CD4-positive, alpha-beta T cell treated with Interleukin-15 for 1 hour (primary cell): Measurements from ENCODE around the gene GRK2.
"Not testable (repeated sequence)": the region's sequence is repeated elsewhere in the genome, so short reads cannot be mapped to it uniquely, and the experiment has no call there.

Experiments
- DNase-seq: peaks from one replicate; pipeline ENCODE4 v3.0.0-alpha.2; 2020

The GRK2 gene

DNA sequence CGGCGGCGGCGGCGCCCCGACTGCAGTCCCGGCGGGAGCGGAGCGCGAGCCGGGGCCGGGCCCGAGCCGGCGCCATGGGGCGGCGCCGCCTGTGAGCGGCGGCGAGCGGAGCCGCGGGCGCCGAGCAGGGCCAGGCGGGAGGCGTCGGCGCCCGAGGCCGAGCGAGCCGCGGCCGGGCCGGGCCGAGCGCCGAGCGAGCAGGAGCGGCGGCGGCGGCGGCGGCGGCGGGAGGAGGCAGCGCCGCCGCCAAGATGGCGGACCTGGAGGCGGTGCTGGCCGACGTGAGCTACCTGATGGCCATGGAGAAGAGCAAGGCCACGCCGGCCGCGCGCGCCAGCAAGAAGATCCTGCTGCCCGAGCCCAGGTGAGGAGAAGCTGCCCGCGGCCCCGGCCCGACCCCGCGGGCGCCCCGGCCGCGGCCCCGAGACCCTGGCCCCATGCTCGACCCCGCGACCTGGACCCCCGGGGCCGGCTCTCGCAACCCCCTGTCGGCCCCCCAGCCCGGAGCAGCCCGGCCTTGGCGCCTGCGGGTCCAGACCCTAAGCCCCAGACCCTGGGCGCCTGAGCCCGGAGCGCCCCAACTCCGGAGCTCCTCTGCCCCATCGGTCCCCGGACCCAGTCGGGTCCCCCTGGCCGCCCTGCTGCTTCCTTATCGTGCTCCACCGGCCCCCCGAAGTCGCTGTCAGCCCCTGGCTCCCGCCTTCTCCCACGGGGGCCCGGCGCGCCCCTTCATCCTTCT, at the start of gene GRK2:
Gene GRK2, plus strand, starts transcription at position 25 of the 739 bp plus-strand sequence. Its CDS starts 227 bp downstream, at position 252.
- DNase-seq: peak; percentile 49

DNA sequence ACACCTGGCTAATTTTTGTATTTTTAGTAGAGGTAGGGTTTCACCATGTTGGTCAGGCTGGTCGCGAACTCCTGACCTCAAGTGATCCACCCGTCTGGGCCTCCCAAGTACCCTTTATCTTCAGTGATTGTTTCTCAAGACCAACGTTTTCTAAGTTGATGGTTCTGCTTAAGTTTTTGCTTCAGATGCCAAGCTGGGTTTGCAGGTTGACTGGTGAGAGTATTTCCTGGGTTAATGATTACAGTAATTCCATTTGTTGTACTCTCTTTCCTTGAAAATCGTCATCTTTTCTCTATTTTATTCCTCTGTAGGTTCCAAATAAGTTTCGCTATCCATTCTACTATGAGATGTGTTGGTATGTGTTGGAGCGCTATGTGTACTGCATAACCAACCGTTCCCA, 38.5 kb upstream of the GRK2 start:
- DNase-seq: no peak

DNA sequence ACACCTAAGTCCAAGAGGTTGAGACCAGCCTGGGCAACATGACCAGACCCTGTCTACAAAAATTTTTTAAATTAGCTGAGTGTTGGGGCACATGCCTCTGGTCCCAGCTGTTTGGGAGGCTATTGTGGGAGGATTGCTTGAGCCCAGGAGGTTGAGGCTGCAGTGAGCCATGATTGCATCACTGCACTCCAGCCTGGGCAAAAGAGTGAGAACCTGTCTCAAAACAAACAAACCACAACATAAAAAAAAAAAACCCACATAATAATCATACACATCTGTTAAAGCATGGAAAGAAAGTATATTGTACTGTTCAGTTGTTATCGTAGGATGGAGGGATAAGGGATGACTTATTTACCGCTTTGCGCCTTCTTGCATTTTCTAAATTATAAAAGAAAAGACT, 35.9 kb upstream of the GRK2 start:
- DNase-seq: no peak

DNA sequence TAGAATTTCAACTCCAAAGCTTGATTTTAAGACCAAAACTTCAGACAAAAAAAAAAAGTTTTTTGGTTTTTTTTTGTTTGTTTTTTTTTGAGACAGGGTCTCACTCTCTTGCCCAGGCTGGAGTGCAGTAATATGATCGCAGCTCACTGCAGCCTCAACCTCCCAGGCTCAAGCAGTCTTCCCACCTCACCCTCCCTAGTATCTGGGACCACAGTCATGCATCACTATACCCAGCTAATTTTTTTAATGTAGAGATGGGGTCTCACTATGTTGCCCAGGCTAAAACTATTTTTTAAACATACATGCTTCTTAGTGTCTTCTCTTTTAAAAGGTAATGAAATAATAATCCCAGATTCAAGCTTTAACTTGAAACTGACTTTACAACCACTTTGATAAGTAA, 35.4 kb upstream of the GRK2 start:
- no peak for DNase-seq

DNA sequence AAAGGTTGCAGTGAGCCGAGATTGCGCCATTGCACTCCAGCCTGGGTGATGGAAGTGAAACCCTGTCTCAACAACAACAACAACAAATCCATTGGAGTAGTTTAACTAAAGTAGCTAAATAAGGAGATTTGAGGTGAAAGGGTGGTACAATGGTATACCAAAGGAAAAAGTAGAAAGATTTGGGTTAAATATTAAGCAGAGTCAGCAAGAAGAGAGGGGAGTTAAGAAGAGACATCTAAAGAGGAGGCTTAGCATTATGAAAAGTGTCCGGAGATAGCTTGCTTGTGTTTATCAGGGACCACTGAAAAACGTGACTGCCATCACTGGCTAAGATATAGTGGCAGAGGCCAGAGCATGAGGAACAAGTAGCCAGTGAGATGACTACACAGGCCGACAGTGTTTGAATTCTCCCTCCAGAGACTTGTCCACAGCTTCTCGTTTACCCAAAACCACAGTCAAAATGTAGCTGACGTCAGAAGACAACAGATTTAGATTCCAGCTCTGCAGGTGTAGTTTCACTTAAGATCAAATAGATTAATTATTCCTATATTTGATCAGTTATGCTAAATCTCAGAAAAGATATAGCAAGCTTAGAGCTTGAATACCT, 32.6 kb upstream of the GRK2 start:
- DNase-seq: no peak

DNA sequence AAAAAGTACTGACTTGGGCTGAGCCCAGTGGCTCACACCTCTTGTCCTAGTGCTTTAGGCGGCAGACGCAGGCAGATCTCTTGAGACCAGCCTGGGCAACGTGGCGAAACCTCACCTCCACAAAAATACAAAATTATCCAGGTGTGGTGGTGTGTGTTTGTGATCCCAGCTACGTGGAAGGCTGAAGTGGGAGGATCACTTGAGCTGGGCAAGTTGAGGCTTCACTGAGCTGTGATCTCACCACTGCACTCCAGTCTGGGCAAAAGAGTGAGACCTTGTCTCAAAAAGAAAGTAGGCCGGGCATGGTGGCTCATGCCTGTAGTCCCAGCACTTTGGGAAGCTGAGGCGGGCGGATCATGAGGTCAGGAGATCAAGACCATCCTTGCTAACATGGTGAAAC, 31.7 kb upstream of the GRK2 start:
- not testable (repeated sequence) for DNase-seq

DNA sequence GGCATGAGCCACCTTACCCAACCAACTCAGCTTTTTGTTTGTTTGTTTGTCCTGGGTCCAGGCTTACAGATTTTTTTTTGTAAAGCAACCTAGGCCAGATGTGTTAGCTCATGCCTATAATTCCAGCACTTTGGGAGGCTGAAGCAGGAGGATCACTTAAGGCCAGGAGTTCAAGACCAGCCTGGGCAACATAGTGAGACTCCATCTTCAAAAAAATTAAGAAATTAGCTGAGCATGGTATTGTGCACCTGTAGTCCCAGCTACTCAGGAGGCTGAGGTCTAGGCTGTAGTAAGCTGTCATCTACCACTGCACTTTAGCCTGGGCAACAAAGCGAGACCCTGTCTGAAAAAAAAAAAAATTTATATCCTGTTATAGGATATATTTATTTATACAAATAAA, 28.7 kb upstream of the GRK2 start:
- DNase-seq: no peak

DNA sequence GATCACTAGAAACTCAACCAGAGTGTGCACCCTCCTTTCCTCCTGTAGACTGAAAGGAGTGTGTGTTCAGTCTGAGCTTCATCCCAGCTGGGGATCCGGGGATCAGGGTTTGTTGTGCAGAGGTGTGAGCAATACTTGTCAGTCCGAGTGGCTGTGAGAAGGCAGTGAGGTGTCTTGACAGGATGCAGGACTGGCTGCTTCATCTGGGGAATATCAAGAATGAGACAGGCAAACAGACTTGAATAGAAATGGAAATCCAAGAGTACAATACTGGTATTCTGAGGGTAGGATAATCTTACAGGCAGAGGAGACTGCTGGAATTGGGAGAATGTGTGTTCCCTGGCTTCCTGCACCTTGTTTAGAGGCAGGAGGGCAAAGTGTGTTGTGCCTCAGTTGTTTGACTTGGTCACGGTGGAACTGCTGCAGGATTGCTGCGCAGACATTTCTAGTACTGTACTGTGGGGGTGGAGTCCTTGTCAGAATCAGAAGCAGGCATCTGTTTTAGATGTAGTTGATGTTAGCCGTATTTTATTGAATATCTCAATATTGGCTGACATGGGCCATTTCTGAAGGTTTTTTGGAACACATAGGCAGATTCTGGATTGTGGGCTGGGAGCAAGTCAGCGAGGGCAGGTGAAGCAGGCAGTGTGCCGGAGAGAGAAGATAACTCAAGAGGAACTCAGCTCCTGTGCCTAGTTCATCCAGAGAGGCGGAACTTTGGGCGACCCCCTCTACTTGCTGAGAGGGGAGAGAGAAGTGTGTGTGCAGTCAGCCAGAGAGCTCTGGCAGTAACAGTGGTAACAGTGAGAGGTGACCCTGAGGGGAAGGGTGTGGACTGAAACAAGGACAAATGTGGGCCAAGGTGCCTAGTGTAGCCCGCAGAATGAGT, 27.1 kb upstream of the GRK2 start:
- DNase-seq: no peak

DNA sequence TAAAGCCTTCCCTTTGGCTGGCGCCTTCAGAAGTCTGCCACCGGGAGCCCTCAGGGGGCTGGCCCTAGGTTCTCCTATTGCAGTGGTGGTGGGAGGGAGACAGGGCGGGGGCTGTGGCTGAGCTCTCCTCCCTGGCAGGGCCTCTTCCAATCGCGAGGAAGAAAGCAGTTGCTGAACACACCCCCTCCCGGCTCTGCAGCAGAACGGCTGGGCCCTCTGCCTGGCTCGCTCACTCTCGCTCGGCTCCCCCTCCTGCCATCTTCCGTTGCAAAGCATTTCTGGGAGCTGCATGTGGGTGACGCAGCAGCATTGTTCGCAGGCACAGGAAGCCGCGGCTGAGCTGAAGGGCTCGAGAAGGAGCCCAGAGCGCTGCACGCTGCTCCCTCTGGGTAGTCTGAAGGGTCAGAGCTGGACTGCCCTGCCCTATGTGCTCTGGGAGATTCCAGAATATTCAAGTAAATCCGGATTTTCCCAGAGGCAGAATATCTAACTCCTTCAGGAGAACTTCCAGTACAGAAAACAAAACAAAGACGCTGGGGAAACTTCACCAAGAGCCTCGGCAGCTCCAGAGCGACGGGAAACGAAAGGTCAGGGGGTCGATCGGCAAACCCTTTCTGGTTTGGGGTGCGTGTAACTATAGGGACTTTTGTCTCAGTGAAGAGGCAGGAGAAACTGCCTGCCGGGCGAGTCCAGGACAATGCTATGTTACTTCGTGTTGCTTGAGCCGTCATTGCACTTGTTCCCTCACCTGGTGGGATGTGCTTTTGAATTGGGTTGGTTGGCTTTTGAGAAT, 26.3 kb upstream of the GRK2 start:
- peak; percentile 98 for DNase-seq

DNA sequence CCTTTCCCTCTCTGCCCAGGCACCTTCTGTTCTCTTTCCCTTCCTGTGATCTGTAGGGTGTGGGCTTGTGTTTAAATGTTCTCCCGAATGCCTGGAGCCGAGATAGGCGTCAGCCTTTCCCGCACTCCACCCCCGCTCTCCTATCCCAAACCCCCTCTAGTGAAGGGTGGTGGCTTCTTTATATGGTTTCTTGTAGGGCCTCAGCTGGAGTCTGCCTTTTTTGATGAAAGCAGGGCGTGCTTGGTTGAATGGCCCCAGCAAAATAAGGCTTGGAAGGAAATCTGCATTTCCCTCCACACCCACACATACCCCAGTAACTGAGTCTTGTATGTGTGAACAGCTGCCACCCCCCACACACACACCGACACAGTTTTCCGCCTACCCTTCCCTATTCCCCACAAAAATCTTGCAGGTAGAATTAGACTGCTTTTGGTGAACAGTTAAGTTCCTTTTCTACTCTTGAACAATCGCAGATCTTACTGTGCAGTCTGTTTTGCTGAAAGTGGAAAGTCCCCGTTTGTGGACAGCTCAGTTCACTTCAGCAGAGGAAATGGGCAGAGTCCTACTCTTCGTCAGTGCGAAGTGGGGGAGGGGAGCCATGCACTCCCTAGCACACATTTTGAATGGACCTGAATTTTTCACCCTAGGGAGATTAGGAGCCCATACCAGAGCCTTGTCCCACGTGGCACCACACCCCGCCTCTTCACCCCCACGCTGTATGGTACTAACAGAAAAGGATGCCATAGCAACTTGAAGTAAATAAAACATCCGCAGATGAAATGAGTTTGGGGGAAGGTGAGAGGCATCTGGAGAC, 25.5 kb upstream of the GRK2 start:
- DNase-seq: peak; percentile 92

DNA sequence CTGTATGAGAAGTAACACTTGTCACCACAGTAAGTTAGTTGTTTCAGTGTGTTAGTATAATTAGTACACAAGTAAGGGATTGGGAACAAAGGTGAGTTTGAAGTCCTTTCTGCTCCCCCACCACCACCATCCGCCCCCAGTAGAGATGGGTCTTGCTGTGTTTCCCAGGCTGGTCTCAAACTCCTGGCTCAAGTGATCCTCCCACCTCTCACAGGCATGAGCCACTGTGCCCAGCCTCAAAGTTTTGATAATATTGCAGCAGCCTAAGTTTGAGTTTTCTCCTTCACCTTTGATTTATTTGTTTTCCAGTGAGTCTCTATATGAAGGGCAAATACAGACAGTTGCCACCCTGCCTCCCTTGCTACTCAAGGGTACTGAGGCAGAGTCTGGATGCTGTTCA, 23.7 kb upstream of the GRK2 start:
- no peak for DNase-seq

DNA sequence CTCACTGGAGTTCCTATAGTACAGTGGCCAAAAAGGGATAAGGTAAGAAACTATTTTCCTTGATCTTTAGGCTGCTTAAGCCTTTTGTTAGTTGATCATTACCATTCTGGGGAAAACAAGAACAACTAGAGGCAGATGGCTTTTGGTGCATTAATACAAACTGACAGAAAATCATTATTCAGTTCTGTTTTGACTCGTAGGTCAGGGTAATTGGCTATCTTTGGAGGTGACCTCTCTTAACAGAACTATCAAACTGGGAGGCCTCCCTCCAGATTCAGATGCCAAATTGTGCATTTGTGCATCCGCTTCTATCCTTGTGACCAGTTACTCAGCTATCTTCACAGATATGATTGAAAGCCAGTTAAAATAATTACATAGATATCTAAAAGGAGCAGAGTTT, 23.2 kb upstream of the GRK2 start:
- DNase-seq: no peak

DNA sequence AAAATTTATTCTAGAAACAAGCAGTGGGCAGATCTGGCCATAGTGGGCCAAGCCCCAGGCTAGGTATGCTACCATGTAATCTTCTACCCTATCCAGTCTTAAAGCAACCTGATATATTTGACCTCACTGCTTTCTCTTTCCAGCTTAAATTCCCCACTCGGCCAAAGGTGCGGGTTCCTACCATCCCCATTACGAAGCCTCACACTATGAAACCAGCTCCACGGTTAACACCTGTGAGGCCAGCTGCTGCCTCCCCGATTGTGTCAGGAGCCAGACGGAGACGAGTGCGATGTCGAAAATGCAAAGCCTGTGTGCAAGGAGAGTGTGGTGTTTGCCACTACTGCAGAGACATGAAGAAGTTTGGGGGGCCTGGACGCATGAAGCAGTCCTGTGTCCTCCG, 21.2 kb upstream of the GRK2 start:
- no peak for DNase-seq

DNA sequence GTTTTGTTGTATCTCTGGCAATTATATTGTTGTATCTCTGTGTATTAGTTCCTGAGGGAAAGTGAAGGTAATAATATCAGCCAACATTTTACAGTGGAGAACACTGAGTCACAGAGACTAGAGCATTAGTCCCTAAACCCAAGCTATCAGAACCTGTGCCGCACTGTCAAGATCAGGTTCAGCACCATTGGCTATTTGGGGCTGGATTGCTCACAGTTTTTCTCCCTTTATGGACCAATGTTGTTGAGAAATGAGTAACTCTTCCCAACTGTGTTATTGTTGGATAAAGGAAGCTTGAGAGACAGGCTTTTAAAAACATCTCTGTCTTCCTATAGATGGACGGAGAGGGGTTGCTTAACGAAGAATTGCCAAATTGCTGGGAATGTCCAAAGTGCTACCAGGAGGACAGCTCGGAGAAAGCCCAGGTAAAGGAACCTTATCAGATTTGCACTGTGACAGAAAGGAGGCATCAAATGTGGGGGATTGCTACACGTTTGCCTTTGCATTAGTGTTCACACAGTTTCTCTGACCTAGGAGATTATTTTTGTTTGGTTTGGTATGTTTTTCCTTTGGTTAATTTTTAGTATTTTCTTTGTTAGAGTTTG, 18.2 kb upstream of the GRK2 start:
- DNase-seq: no peak

DNA sequence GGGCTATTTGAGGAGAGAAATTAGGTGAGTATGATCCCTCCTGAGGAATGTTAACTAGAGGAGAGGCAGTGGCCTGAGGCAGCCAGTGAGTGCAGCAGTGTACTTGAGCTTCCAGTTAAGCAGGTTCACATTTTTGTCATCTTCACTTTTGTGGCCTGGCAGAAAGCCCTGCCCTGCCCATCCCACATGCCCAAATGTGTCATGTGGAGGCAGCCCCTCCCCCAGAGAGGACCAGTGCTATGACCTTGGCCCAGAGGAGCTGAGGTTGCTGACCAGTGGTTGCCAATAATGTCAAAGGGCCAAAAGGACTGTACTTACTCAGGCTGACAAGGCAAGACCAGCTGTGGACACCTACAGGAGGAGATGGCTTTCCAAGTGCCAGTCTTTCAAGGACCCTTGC, 17.6 kb upstream of the GRK2 start:
- DNase-seq: no peak

DNA sequence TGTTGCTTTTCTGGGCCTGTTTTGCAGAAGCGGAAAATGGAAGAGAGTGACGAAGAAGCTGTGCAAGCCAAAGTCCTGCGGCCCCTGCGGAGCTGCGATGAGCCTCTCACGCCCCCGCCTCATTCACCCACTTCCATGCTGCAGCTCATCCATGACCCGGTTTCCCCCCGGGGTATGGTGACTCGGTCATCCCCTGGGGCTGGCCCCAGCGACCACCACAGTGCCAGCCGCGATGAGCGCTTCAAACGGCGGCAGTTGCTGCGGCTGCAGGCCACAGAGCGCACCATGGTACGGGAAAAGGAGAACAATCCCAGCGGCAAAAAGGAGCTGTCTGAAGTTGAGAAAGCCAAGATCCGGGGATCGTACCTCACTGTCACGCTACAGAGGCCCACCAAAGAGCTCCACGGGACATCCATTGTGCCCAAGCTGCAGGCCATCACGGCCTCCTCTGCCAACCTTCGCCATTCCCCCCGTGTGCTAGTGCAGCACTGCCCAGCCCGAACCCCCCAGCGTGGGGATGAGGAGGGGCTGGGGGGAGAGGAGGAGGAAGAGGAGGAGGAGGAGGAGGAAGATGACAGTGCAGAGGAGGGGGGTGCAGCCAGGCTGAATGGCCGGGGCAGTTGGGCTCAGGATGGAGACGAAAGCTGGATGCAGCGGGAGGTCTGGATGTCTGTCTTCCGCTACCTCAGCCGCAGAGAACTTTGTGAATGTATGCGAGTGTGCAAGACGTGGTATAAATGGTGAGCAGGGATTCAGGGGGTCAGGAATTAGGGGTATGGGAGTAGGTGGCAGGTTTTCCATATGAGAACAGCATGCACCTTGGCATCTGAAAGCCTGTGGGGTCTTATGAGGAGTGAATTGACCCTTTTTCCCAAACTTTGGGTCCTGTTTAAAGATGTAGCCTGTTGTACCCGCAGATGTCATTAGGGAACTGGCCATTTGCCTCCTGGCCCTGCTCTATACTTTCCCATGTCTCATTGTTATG, 15.9 kb upstream of the GRK2 start:
- DNase-seq: no peak

DNA sequence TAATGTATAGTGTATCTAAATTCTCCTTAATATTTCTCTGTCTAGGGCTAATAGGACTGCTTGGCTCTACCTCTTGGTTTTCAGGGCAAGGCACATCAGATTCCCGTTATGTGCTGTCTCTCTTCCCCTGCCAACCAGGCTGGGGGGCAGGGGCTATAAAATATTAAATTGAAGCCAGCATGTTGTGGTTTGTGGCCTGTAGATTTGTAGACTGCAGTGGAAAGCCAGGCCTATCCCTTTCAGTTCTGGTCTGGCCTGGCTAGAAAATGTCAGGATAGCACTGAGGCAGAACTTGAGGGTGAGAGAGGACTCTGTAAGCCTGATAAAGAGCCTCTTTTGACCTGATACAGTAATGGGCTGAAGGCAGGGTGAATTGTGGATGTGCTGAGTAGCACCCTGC, 14.4 kb upstream of the GRK2 start:
- no peak for DNase-seq

DNA sequence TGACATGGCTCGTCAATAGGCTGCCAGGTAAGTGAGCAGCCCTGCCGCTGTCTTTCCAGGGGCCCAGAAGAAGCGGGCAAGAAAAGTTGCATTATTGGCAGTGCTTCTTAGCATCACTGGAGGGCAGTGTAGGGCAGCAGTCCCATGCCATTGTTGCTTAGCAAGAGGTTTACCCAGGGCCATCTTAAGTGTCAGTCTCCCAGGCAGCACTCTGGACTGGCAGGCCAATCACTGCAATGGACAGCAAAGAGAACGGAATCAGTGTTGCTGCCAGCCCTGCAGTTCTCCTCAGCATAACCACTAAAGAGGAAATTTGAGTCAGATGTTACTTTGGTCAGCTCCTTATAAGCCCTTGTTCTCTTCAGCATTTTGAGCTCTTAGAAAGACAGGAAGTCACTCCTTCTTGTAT, 13.4 kb upstream of the GRK2 start:
- DNase-seq: peak; percentile 56

DNA sequence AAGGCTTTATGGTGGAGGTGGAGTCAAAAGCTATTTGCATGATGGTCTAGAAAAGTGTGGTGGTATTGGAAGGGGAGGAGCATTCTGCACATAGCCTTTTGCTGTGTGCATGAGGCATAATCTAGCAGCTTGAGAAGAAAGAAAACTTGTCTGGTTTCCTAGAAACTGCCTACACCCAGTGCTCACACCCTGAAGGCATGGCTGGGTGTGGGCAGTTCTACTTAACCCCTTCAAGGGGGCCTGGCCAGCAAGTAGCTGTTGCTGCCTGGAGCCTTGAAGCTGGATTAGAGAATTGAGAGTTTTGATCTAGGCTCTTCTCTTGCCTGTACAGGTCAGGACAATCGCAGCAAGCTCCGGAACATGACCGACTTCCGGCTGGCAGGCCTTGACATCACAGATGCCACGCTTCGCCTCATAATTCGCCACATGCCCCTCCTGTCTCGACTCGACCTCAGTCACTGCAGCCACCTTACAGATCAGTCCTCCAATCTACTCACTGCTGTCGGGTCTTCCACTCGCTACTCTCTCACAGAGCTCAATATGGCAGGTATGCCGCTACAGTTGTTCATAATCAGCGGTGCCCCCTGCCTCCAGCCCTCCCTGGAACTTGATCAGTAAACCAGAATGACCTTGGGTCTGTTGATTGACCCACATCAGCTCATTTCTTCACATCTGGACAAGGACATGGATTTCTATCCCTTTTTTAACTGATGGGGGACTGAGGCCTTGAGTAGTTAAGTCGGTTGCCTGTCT, 12.2 kb upstream of the GRK2 start:
- no peak for DNase-seq

DNA sequence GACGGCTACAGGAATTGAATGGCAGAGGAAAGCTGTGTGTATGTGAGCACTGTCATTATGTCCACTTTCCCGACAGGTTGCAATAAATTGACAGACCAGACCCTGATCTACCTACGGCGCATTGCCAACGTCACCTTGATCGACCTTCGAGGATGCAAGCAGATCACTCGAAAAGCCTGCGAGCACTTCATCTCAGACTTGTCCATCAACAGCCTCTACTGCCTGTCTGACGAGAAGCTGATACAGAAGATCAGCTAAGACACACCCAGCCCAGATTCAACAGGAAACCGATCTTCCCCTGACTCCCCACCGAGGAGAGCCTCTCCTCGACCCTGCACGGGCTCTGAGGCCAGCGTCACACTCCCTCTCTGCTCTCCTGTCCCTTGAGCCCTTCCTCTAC, 11.5 kb upstream of the GRK2 start:
- DNase-seq: no peak
